ENCODE data around the gene GRAPL.
"Not testable (repeated sequence)": the region's sequence is repeated elsewhere in the genome, so short reads cannot be mapped to it uniquely, and the experiment has no call there.

Gene GRAPL

GRCh38 chr17:19136138-19136537, 8.7 kb downstream of the GRAPL start:
- not testable (repeated sequence) for H3K9ac ChIP-seq (ENCODE audit: low read length); H4K20me1 ChIP-seq (ENCODE audit: insufficient read depth, low read length); H2AFZ ChIP-seq (ENCODE audit: low read depth, low read length); H3K9me3 ChIP-seq (ENCODE audit: insufficient read depth, low read length); H3K27me3 ChIP-seq (ENCODE audit: low read depth, low read length); H3K79me2 ChIP-seq (ENCODE audit: low read length); H3K36me3 ChIP-seq (replicated peaks; ENCODE audit: low read depth, low read length); H3K4me1 ChIP-seq (ENCODE audit: low read length); H3K4me3 ChIP-seq (ENCODE audit: low read length); H3K4me2 ChIP-seq (ENCODE audit: low read length); H3K27ac ChIP-seq (ENCODE audit: low read length)

GRCh38 chr17:19136605-19137004, 9.2 kb downstream of the GRAPL start:
- not testable (repeated sequence) for H3K4me2 ChIP-seq (ENCODE audit: low read length); H3K79me2 ChIP-seq (ENCODE audit: low read length); H3K4me1 ChIP-seq (ENCODE audit: low read length); H4K20me1 ChIP-seq (ENCODE audit: insufficient read depth, low read length); H3K36me3 ChIP-seq (replicated peaks; ENCODE audit: low read depth, low read length); H3K27ac ChIP-seq (ENCODE audit: low read length); H3K27me3 ChIP-seq (ENCODE audit: low read depth, low read length); H3K4me3 ChIP-seq (ENCODE audit: low read length); H3K9me3 ChIP-seq (ENCODE audit: insufficient read depth, low read length); H2AFZ ChIP-seq (ENCODE audit: low read depth, low read length); H3K9ac ChIP-seq (ENCODE audit: low read length)

- H3K9me3 ChIP-seq (ENCODE audit: insufficient read depth, low read length); H3K4me3 ChIP-seq (ENCODE audit: low read length); H3K4me1 ChIP-seq (ENCODE audit: low read length); H3K79me2 ChIP-seq (ENCODE audit: low read length); H4K20me1 ChIP-seq (ENCODE audit: insufficient read depth, low read length); H3K4me2 ChIP-seq (ENCODE audit: low read length); H3K27me3 ChIP-seq (ENCODE audit: low read depth, low read length); H3K27ac ChIP-seq (ENCODE audit: low read length); H2AFZ ChIP-seq (ENCODE audit: low read depth, low read length); H3K9ac ChIP-seq (ENCODE audit: low read length); H3K36me3 ChIP-seq (replicated peaks; ENCODE audit: low read depth, low read length): not testable (repeated sequence)
Measured at GRCh38 chr17:19137959-19138358, 10.6 kb downstream of the GRAPL start.

- not testable (repeated sequence) for H3K4me2 ChIP-seq (ENCODE audit: low read length); H3K27me3 ChIP-seq (ENCODE audit: low read depth, low read length); H3K4me1 ChIP-seq (ENCODE audit: low read length); H3K9ac ChIP-seq (ENCODE audit: low read length); H3K9me3 ChIP-seq (ENCODE audit: insufficient read depth, low read length); H3K4me3 ChIP-seq (ENCODE audit: low read length); H3K36me3 ChIP-seq (replicated peaks; ENCODE audit: low read depth, low read length); H2AFZ ChIP-seq (ENCODE audit: low read depth, low read length); H4K20me1 ChIP-seq (ENCODE audit: insufficient read depth, low read length); H3K27ac ChIP-seq (ENCODE audit: low read length); H3K79me2 ChIP-seq (ENCODE audit: low read length)
Measured at GRCh38 chr17:19141366-19142155, 14.2 kb downstream of the GRAPL start.

- H3K4me2 ChIP-seq (ENCODE audit: low read length); H3K36me3 ChIP-seq (replicated peaks; ENCODE audit: low read depth, low read length); H3K9ac ChIP-seq (ENCODE audit: low read length); H3K27ac ChIP-seq (ENCODE audit: low read length); H3K9me3 ChIP-seq (ENCODE audit: insufficient read depth, low read length); H2AFZ ChIP-seq (ENCODE audit: low read depth, low read length); H4K20me1 ChIP-seq (ENCODE audit: insufficient read depth, low read length); H3K4me3 ChIP-seq (ENCODE audit: low read length); H3K79me2 ChIP-seq (ENCODE audit: low read length); H3K4me1 ChIP-seq (ENCODE audit: low read length); H3K27me3 ChIP-seq (ENCODE audit: low read depth, low read length): not testable (repeated sequence)
Measured at GRCh38 chr17:19142419-19142818, 15.0 kb downstream of the GRAPL start.

- H3K79me2 ChIP-seq (ENCODE audit: low read length); H3K4me3 ChIP-seq (ENCODE audit: low read length); H3K9ac ChIP-seq (ENCODE audit: low read length); H3K4me2 ChIP-seq (ENCODE audit: low read length); H4K20me1 ChIP-seq (ENCODE audit: insufficient read depth, low read length); H2AFZ ChIP-seq (ENCODE audit: low read depth, low read length); H3K27me3 ChIP-seq (ENCODE audit: low read depth, low read length); H3K9me3 ChIP-seq (ENCODE audit: insufficient read depth, low read length); H3K4me1 ChIP-seq (ENCODE audit: low read length); H3K36me3 ChIP-seq (replicated peaks; ENCODE audit: low read depth, low read length); H3K27ac ChIP-seq (ENCODE audit: low read length): not testable (repeated sequence)
Measured at GRCh38 chr17:19143097-19143777, 15.8 kb downstream of the GRAPL start.

GRCh38 chr17:19144373-19144772, 17.0 kb downstream of the GRAPL start:
- not testable (repeated sequence) for H3K27ac ChIP-seq (ENCODE audit: low read length); H3K9me3 ChIP-seq (ENCODE audit: insufficient read depth, low read length)

GRCh38 chr17:19145471-19145870, 18.1 kb downstream of the GRAPL start:
- not testable (repeated sequence) for H3K36me3 ChIP-seq (replicated peaks; ENCODE audit: low read depth, low read length); H3K79me2 ChIP-seq (ENCODE audit: low read length); H3K9me3 ChIP-seq (ENCODE audit: insufficient read depth, low read length); H3K4me1 ChIP-seq (ENCODE audit: low read length); H4K20me1 ChIP-seq (ENCODE audit: insufficient read depth, low read length); H3K27me3 ChIP-seq (ENCODE audit: low read depth, low read length); H3K9ac ChIP-seq (ENCODE audit: low read length); H3K4me2 ChIP-seq (ENCODE audit: low read length); H2AFZ ChIP-seq (ENCODE audit: low read depth, low read length); H3K27ac ChIP-seq (ENCODE audit: low read length); H3K4me3 ChIP-seq (ENCODE audit: low read length)

More at GRCh38 chr17:19144373-19144772, 17.0 kb downstream of the GRAPL start:
- H3K4me3 ChIP-seq (ENCODE audit: low read length); H3K27me3 ChIP-seq (ENCODE audit: low read depth, low read length); H3K9ac ChIP-seq (ENCODE audit: low read length); H3K36me3 ChIP-seq (replicated peaks; ENCODE audit: low read depth, low read length); H3K4me1 ChIP-seq (ENCODE audit: low read length); H2AFZ ChIP-seq (ENCODE audit: low read depth, low read length); H3K4me2 ChIP-seq (ENCODE audit: low read length); H3K79me2 ChIP-seq (ENCODE audit: low read length); H4K20me1 ChIP-seq (ENCODE audit: insufficient read depth, low read length): not testable (repeated sequence)

GRCh38 chr17:19150678-19151615, 23.6 kb downstream of the GRAPL start:
- H3K27me3 ChIP-seq (ENCODE audit: low read depth, low read length); H3K4me1 ChIP-seq (ENCODE audit: low read length); H3K36me3 ChIP-seq (replicated peaks; ENCODE audit: low read depth, low read length); H3K9me3 ChIP-seq (ENCODE audit: insufficient read depth, low read length); H3K27ac ChIP-seq (ENCODE audit: low read length); H3K4me3 ChIP-seq (ENCODE audit: low read length); H3K9ac ChIP-seq (ENCODE audit: low read length); H4K20me1 ChIP-seq (ENCODE audit: insufficient read depth, low read length); H2AFZ ChIP-seq (ENCODE audit: low read depth, low read length); H3K79me2 ChIP-seq (ENCODE audit: low read length); H3K4me2 ChIP-seq (ENCODE audit: low read length): not testable (repeated sequence)

Data from OCI-LY3 (cell line).